Skeletal muscle satellite cell (primary cell): ENCODE data around the gene CTNNA2.

Experiments
- H3K27me3 ChIP-seq: 2 replicates; pipeline ENCODE4 v1.7.0; 2013; ENCODE audit warnings: low read length; ENCODE audit not compliant: control insufficient read depth, insufficient read depth
- H3K36me3 ChIP-seq: 2 replicates; pipeline ENCODE4 v1.7.0; 2013; ENCODE audit warnings: mild to moderate bottlenecking, control low read depth, low read length; ENCODE audit not compliant: insufficient read depth
- H3K4me1 ChIP-seq: 2 replicates; pipeline ENCODE4 v1.7.0; 2013; ENCODE audit warnings: low read length; ENCODE audit not compliant: control insufficient read depth, insufficient read depth
- H3K4me2 ChIP-seq: 2 replicates; pipeline ENCODE4 v1.7.0; 2013; ENCODE audit warnings: mild to moderate bottlenecking, low read length
- H3K4me3 ChIP-seq: 2 replicates; pipeline ENCODE4 v1.7.0; 2013; ENCODE audit warnings: low read length
- H3K9ac ChIP-seq: 2 replicates; pipeline ENCODE4 v1.7.0; 2013; ENCODE audit warnings: mild to moderate bottlenecking, low read depth, low read length, moderate library complexity
- H3K9me3 ChIP-seq: replicated peaks from 2 replicates; pipeline ENCODE4 v1.7.0; 2013; ENCODE audit warnings: mild to moderate bottlenecking, control low read depth, low read length

Gene CTNNA2

DNA sequence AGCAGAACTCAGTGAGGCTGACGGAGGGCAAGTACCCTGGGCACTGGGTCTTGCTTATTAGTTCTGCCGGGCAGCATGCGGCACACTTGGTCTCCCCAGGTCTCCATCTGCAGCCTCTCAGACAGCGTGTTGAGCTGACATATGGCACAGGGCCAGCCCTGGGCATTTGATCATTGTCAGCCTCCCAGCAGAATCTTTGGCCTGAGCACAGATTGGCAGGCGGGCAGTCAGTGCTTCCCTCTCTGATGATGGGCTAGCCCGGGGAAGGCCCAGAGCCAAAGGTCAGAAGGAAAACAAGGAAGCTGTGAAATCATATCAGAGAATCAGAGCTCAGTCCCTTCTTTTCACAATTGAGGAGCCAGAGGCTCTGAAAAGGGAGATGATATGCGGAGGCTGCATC lies 941.8 kb downstream of the CTNNA2 start:
- H3K36me3 ChIP-seq: no peaks in the 10 kb centered on the region

GRCh38 chr2:80459028-80459427 lies 946.2 kb downstream of the CTNNA2 start:
- H3K27me3 ChIP-seq: peaks cover 10% of the 10 kb centered on the region
- no peak overlapping the region for H3K4me3 ChIP-seq
- H3K9ac ChIP-seq: no peak overlapping the region
- H3K9me3 ChIP-seq: no peaks in the 10 kb centered on the region
- H3K4me1 ChIP-seq: no peaks in the 10 kb centered on the region
- no peak overlapping the region for H3K4me2 ChIP-seq
- no peaks in the 10 kb centered on the region for H3K36me3 ChIP-seq

More for the DNA sequence above, 941.8 kb downstream of the CTNNA2 start:
- no peaks in the 10 kb centered on the region for H3K9me3 ChIP-seq
- no peak overlapping the region for H3K4me2 ChIP-seq
- no peaks in the 10 kb centered on the region for H3K4me1 ChIP-seq
- H3K4me3 ChIP-seq: no peak overlapping the region
- H3K27me3 ChIP-seq: peaks cover 5% of the 10 kb centered on the region
- no peak overlapping the region for H3K9ac ChIP-seq

GRCh38 chr2:80461505-80462197 lies 948.8 kb downstream of the CTNNA2 start:
- Histone ChIP-seq H3K4me1 (no peaks in the 10 kb centered on the region), H3K9ac (no peak overlapping the region), H3K9me3 (no peaks in the 10 kb centered on the region), H3K27me3 (peaks cover 13% of the 10 kb centered on the region), H3K4me2 (no peak overlapping the region), H3K4me3 (no peak overlapping the region), H3K36me3 (no peaks in the 10 kb centered on the region)

DNA sequence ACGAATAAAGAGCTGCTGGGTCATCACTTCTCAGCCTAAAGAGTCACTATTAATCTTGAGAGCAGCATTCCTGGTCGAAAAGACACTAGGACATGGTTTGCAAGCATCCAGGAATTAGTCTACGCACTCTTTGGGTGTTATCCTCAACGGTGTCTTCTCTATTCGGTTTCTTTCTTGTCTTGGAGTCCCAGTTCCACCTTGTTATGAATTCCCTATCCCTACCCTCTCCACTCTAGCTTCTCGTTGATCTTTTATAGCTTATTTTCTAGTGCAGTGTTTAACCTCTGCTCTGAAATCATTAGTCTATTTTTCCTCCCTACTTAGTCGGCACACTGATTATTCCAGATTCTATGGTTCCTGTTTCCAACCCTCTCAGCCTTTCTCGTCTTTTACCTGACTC lies 949.8 kb downstream of the CTNNA2 start:
- Histone ChIP-seq H3K9ac (no peak overlapping the region), H3K4me1 (no peaks in the 10 kb centered on the region), H3K36me3 (no peaks in the 10 kb centered on the region), H3K27me3 (peaks cover 13% of the 10 kb centered on the region), H3K4me2 (no peak overlapping the region), H3K9me3 (no peaks in the 10 kb centered on the region), H3K4me3 (no peak overlapping the region)

GRCh38 chr2:80464275-80464674 lies 951.4 kb downstream of the CTNNA2 start:
- H3K4me1 ChIP-seq: no peaks in the 10 kb centered on the region
- no peaks in the 10 kb centered on the region for H3K9me3 ChIP-seq
- no peak overlapping the region for H3K4me3 ChIP-seq
- H3K4me2 ChIP-seq: no peak overlapping the region
- no peaks in the 10 kb centered on the region for H3K36me3 ChIP-seq
- H3K9ac ChIP-seq: no peak overlapping the region
- peaks cover 12% of the 10 kb centered on the region for H3K27me3 ChIP-seq

GRCh38 chr2:80467262-80467811 lies 954.5 kb downstream of the CTNNA2 start:
- H3K4me1 ChIP-seq: no peaks in the 10 kb centered on the region
- H3K9ac ChIP-seq: no peak overlapping the region
- no peaks in the 10 kb centered on the region for H3K9me3 ChIP-seq
- no peak overlapping the region for H3K4me3 ChIP-seq
- H3K36me3 ChIP-seq: no peaks in the 10 kb centered on the region
- peaks cover 3% of the 10 kb centered on the region for H3K27me3 ChIP-seq
- H3K4me2 ChIP-seq: no peak overlapping the region

DNA sequence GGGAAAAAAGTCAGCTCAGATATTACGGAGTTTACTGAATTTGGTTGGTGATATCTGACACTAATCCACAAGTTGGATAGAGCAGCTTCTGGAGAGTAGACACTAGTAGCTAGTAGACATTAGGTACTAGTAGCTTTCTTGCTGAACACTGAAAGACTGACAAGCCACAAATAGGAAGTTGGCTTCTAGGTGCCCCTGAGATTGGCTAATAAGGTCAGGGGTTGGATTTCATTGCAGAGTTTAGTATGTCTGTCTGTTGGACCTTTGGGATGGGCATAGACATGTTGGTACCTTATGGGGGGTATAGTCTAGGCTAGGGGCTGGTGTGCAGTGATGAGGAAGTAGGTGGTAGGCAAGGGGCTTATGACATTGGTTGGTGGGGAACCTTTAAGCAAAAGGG lies 956.6 kb downstream of the CTNNA2 start:
- H3K9me3 ChIP-seq: no peaks in the 10 kb centered on the region
- H3K4me3 ChIP-seq: no peak overlapping the region
- H3K9ac ChIP-seq: no peak overlapping the region
- H3K27me3 ChIP-seq: peaks cover 3% of the 10 kb centered on the region
- H3K4me2 ChIP-seq: no peak overlapping the region
- no peaks in the 10 kb centered on the region for H3K4me1 ChIP-seq
- no peaks in the 10 kb centered on the region for H3K36me3 ChIP-seq

- H3K4me2 ChIP-seq: no peak overlapping the region
- no peaks in the 10 kb centered on the region for H3K4me1 ChIP-seq
- H3K9ac ChIP-seq: no peak overlapping the region
- H3K27me3 ChIP-seq: no peaks in the 10 kb centered on the region
- no peaks in the 10 kb centered on the region for H3K9me3 ChIP-seq
- no peaks in the 10 kb centered on the region for H3K36me3 ChIP-seq
- no peak overlapping the region for H3K4me3 ChIP-seq
These were observed 960.2 kb downstream of the CTNNA2 start for GRCh38 chr2:80473069-80473468.

GRCh38 chr2:80473796-80474195 lies 960.9 kb downstream of the CTNNA2 start:
- Histone ChIP-seq H3K9me3 (no peaks in the 10 kb centered on the region), H3K36me3 (no peaks in the 10 kb centered on the region), H3K4me1 (no peaks in the 10 kb centered on the region), H3K9ac (no peak overlapping the region), H3K4me2 (no peak overlapping the region), H3K27me3 (no peaks in the 10 kb centered on the region), H3K4me3 (no peak overlapping the region)

DNA sequence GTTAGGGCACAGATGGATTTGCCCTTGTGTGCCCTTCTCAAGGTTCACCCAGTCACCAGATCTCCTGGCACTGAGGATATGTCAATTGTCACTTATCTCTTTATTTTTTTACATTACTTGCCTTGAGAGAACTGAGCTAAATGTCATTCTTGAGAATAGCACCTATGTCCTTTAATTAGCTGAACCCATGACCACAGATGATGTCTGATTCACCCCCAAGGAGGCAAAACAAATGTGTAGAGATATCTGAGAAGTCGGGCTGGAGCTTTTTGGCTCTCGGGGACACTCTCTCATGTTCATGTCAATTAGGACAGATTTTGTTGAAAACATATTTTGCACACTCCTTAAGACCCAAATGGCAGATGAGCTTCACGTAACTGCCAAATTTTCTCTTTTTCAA lies 963.1 kb downstream of the CTNNA2 start:
- Histone ChIP-seq H3K9me3 (no peaks in the 10 kb centered on the region), H3K4me3 (no peak overlapping the region), H3K4me2 (no peak overlapping the region), H3K9ac (no peak overlapping the region), H3K27me3 (no peaks in the 10 kb centered on the region), H3K4me1 (no peaks in the 10 kb centered on the region), H3K36me3 (no peaks in the 10 kb centered on the region)

GRCh38 chr2:80476535-80477117 lies 963.8 kb downstream of the CTNNA2 start:
- H3K9ac ChIP-seq: no peak overlapping the region
- H3K36me3 ChIP-seq: no peaks in the 10 kb centered on the region
- H3K4me3 ChIP-seq: no peak overlapping the region
- H3K4me1 ChIP-seq: no peaks in the 10 kb centered on the region
- no peak overlapping the region for H3K4me2 ChIP-seq
- H3K9me3 ChIP-seq: no peaks in the 10 kb centered on the region
- no peaks in the 10 kb centered on the region for H3K27me3 ChIP-seq

GRCh38 chr2:80482276-80482675 lies 969.4 kb downstream of the CTNNA2 start:
- no peaks in the 10 kb centered on the region for H3K4me1 ChIP-seq
- no peak overlapping the region for H3K4me2 ChIP-seq
- H3K9ac ChIP-seq: no peak overlapping the region
- no peaks in the 10 kb centered on the region for H3K27me3 ChIP-seq
- H3K9me3 ChIP-seq: no peaks in the 10 kb centered on the region
- no peak overlapping the region for H3K4me3 ChIP-seq
- no peaks in the 10 kb centered on the region for H3K36me3 ChIP-seq
